Activated CD4-positive, alpha-beta T cell treated with anti-CD3 and anti-CD28 coated beads, Interleukin-2, Interleukin-4, amounts not matched to agents 100 ng/mL and 50 ng/mL, durations not matched to agents 16 hours and 8 hours (primary cell): ENCODE measurements around the gene LRRC49.
A peak's percentile ranks its signal among the peaks of the same experiment; 100 is the strongest.
"Not testable (repeated sequence)": the region's sequence is repeated elsewhere in the genome, so short reads cannot be mapped to it uniquely, and the experiment has no call there.

Source experiments
- DNase-seq: peaks from one replicate; pipeline ENCODE4 v3.0.0-alpha.2; 2020; ENCODE audit warnings: low spot score

LRRC49 gene, protein sequence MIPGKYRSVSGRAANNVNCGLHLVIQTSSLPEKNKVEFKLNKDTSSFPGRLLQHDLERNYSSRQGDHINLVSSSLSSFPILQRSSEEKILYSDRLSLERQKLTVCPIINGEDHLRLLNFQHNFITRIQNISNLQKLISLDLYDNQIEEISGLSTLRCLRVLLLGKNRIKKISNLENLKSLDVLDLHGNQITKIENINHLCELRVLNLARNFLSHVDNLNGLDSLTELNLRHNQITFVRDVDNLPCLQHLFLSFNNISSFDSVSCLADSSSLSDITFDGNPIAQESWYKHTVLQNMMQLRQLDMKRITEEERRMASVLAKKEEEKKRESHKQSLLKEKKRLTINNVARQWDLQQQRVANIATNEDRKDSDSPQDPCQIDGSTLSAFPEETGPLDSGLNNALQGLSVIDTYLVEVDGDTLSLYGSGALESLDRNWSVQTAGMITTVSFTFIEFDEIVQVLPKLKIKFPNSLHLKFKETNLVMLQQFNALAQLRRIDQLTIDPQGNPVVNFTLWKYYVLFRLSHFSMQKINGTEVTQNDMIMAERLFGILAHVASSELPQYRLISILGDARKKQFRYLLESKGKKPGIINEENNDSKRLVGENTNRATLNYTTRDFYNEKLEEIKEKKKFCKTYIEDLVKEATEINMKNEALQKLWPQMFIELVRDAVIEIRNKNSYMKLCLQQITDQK

GRCh38 chr15:70892002-70892911 is at the start of gene LRRC49, which contains the start of gene THAP10:
TSS of gene LRRC49 (plus strand) at chr15:70892826. CDS start at chr15:70892895, 69 bp downstream.
TSS of gene THAP10 (minus strand) at chr15:70892433. CDS start at chr15:70892272, 161 bp downstream.
- DNase-seq: peak; percentile 69

DNA sequence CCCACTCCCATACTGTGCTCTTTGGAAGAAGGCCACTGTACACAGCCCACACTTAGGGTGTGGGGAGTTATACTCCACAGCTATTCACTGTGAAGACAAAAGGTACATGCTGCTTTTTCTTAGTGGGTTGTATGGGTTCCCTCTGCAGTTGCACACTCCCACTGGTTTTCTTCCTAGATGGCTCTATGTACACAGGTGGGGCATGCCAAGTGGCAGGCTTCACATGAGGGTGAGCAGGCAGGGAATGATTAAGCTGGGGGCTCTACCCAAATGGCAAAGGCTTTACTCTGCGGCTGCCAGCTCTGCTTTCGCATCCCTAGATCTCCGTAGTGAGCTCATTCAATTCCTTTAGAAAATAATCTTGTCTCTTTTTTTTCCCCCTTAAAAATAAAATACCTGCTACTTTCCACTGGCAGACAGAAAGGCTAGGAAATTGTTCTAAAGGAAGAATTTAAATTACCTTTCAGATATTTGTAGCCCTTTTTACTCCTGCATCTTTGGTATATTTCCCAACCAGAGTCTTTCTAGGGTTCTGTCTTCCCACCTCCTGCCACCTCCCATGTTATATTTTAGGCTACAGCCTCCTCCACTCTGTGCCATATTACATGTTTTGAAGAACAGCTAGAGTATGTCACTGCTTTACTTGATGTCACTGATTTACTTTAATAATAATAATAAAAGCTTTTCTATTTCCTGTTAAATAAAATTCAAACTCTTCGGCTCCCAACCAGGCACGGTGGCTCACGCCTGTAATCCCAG is 46.8 kb upstream of the LRRC49 start:
- no peak for DNase-seq

DNA sequence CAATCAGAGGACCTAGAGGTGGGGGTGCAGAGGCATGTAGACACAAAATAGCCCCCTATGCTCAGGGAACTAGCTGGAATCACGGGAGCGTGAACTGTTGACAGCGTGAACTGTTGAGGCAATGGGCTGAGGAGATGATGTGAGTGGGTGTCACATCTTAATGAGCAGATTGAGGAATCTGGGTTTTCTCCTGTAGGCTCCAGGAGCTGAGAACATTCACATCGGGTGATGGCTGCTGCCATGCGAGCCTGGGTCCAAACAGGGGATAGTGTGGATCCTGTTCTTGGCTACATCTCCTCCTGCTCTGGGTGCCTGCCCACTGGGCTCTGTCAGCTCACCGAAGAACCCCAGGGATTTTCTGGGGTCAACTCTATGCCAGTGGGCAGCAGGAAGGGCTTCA is 40.7 kb upstream of the LRRC49 start:
- DNase-seq: no peak

- no peak for DNase-seq
Measured at GRCh38 chr15:70852501-70853317, 39.9 kb upstream of the LRRC49 start.

- DNase-seq: no peak
Measured at GRCh38 chr15:70853318-70853972, 39.2 kb upstream of the LRRC49 start.

GRCh38 chr15:70853973-70854665 is 38.5 kb upstream of the LRRC49 start, which contains the start of gene LARP6:
TSS of gene LARP6 (minus strand) at chr15:70854157. CDS start at chr15:70854088, 69 bp downstream.
- DNase-seq: no peak

GRCh38 chr15:70854666-70854976 is 38.0 kb upstream of the LRRC49 start:
- no peak for DNase-seq

DNA sequence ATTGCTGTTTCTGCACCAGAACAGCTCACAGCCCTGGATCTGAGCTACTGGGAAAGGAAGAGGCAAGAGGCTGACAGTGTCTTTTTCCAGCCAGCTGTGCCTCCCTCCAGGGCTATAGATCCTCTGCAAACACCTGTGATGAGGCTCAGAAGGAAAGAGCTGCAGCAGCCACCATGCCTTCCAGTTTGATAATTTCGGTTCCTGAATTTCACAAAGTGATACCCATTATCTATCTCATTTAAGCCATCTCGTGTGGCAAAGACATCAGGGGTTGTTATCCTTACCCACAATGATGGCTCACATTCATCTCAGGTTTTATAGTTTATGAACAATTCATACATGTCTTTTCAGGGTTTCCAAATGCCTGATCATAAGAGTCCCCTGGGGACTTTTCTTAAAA is 36.9 kb upstream of the LRRC49 start:
- no peak for DNase-seq

GRCh38 chr15:70856177-70856883 is 36.3 kb upstream of the LRRC49 start:
- no peak for DNase-seq

DNA sequence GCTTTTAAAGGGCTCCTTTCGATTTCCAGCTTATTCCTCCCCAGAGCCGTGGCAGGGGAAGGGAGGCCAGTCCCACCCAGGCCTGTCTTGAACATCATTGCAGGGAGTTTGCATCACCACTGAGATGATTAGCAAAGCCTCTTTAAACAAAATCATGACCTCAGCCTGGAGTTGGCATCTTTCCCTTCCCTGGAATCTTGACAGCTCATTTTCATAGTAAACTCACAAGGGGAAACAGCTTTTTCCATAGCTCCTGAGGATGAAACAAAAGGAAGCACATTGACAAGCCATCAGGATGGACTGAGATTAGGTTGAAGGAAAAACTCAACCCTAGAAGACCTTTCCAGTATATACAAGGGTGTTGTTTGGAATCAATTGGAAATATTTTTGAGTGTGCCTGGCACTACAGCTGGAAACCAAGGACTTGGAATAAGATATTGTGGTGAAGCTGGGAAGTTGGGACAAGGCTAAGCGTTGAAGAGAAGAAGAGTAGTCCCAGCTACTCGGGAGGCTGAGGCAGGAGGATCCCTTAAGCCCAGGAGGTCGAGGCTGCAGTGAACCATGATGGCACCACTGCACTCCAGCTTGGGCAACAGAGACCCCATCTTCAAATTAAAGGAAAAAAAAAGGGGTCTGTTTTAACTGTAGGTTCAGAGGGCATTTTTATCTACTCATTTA is 35.6 kb upstream of the LRRC49 start:
- DNase-seq: no peak

DNA sequence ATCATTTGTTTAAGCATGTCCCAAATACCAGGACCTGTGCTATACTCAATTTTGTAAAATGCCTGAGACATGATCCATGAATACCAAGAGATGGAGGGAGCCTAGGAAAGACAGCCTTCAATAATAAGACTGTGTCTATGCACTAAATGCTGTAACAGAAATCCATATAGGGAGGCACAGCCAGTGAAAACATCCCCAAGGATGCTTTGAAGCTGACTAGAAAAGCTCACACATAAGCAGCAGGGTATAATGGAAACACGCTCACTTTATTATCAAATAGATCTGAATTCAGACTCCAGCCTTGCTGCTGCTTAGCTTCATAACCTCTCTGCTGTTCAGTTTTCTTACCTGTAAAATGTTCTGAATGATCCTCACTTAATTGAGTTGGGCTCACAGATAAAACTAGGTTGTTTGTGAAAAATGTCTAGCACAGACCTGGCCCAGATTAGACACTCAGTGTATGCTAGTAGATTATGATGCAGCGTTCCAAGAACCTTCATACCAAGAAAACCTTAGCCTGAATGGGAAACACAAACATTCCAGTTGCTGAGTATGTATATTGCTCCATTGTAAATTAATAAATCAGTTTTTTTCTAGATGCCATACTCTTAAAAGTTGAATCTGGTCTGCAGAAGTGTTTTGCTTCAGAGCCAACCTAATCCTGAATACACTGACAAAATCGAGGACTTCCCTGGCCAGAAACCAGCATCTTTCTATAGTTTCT is 34.9 kb upstream of the LRRC49 start:
- no peak for DNase-seq

- DNase-seq: not testable (repeated sequence)
Measured at GRCh38 chr15:70858614-70859321, 33.9 kb upstream of the LRRC49 start.

- DNase-seq: no peak
Measured at GRCh38 chr15:70859322-70859908, 33.2 kb upstream of the LRRC49 start.

DNA sequence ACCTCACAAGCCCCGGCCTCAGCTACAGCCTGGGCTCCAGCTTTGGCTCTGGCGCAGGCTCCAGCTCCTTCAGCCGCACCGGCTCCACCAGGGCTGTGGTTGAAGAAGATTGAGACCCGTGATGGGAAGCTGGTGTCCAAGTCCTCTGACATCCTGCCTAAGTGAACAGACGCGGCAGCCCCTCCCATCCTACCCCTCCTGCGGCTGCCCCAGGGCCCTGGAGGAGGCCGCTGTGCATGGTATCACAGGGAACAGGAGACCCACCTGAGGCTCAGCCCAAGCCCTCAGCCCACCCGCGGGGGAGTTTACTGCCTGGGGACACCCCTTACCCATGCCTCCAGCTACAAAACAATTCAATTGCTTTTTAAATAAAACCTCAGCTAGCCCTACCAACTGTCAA is 32.6 kb upstream of the LRRC49 start:
- DNase-seq: no peak

DNA sequence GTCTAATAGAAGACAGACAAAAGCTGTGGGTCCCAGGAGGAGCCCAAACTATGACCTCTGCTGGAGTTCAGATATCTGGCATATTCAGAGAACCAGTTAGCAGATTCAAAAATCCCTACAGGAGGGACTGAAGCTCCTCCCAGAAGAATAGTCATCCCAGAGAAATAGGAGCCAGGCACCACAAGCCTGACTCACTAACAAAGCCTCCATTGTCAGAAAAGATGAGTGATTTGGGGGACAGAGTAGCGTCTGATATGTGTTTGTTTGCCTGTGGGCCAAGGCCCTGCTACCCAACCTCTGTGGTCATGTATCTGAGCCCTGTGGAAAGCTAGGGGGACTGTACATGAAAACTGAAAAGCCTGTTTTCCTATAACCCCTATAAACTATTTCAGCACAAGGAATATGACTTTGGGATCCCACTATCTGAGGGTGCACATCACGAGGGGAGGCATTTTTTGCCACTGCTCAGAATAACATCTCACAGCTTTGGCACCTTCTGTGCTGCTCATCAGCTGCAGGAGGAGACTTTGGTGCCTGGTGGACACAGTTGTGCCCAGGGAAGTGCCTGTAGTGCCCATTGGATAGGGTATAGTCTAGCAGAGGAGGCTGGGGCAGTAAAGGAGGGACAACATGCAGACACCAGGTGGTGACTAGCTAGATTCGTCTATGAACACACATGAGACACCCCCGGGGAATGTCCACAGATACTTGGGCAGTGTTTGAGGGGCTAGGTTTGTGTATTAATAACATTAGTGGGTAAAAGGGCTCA is 29.0 kb upstream of the LRRC49 start:
- no peak for DNase-seq
